SK-N-SH treated with all-trans-retinoic acid at 6 μM for 48 hours (cell line): ENCODE data around the gene PRMT1.

ENCODE experiments used
- ATAC-seq: fragments of 200-7000 bp; cut with Tn5 transposase; 3 replicates; pipeline ENCODE4 v1.9.1; 2020; ENCODE audit warnings: mild to moderate bottlenecking, moderate library complexity
- ARNTL ChIP-seq: fragments of 450-650 bp; formaldehyde crosslinking; IDR thresholded peaks from 2 replicates; pipeline ENCODE4 v1.5.0; 2020; ENCODE audit warnings: low read depth, mild to moderate bottlenecking, moderate library complexity, borderline replicate concordance
- BACH2 ChIP-seq: fragments of 250-450 bp; sonication (Bioruptor Pico); IDR thresholded peaks from 2 replicates; pipeline ENCODE4 v1.9.0; 2021; ENCODE audit warnings: mild to moderate bottlenecking, borderline replicate concordance
- CSDC2 ChIP-seq: fragments of 250-450 bp; sonication (Bioruptor Pico); IDR thresholded peaks from 2 replicates; pipeline ENCODE4 v1.5.0; 2020; ENCODE audit warnings: mild to moderate bottlenecking, moderate library complexity
- CSRNP3 ChIP-seq: fragments of 250-450 bp; sonication (Bioruptor Pico); IDR thresholded peaks from 2 replicates; pipeline ENCODE4 v1.5.1; 2021; ENCODE audit warnings: mild to moderate bottlenecking, moderate library complexity
- ESRRG ChIP-seq: fragments of 250-450 bp; sonication (Bioruptor Pico); IDR thresholded peaks from 2 replicates; pipeline ENCODE4 v1.6.1; 2021; ENCODE audit warnings: mild to moderate bottlenecking
- GLIS3 ChIP-seq: fragments of 250-450 bp; sonication (Bioruptor Pico); IDR thresholded peaks from 2 replicates; pipeline ENCODE4 v1.5.0; 2020; ENCODE audit warnings: mild to moderate bottlenecking, moderate library complexity
- ISL1 ChIP-seq: fragments of 250-450 bp; sonication (Bioruptor Pico); IDR thresholded peaks from 2 replicates; pipeline ENCODE4 v2.1.2; 2022; ENCODE audit warnings: mild to moderate bottlenecking, moderate library complexity
- OSR1 ChIP-seq: fragments of 250-450 bp; sonication (Bioruptor Pico); IDR thresholded peaks from 2 replicates; pipeline ENCODE4 v1.8.0; 2022; ENCODE audit warnings: moderate library complexity, mild to moderate bottlenecking, inconsistent platforms
- PATZ1 ChIP-seq: fragments of 250-450 bp; sonication (Bioruptor Pico); IDR thresholded peaks from 2 replicates; pipeline ENCODE4 v1.8.0; 2020; ENCODE audit warnings: mild to moderate bottlenecking, moderate library complexity, borderline replicate concordance
- PPARA ChIP-seq: fragments of 250-450 bp; sonication (Bioruptor Pico); IDR thresholded peaks from 2 replicates; pipeline ENCODE4 v1.5.0; 2020; ENCODE audit warnings: mild to moderate bottlenecking, borderline replicate concordance
- RARB ChIP-seq: fragments of 250-450 bp; sonication (Bioruptor Pico); IDR thresholded peaks from 2 replicates; pipeline ENCODE4 v1.8.0; 2021; ENCODE audit warnings: mild to moderate bottlenecking, moderate library complexity
- SNAI2 ChIP-seq: fragments of 250-450 bp; sonication (Bioruptor Pico); IDR thresholded peaks from 2 replicates; pipeline ENCODE4 v1.5.0; 2020; ENCODE audit warnings: mild to moderate bottlenecking, moderate library complexity
- TCF4 ChIP-seq: fragments of 250-450 bp; sonication (Bioruptor Pico); IDR thresholded peaks from 2 replicates; pipeline ENCODE4 v1.8.0; 2021; ENCODE audit warnings: mild to moderate bottlenecking, moderate library complexity, borderline replicate concordance
- TSHZ2 ChIP-seq: fragments of 250-450 bp; sonication (Bioruptor Pico); IDR thresholded peaks from 2 replicates; pipeline ENCODE4 v1.5.0; 2020; ENCODE audit warnings: mild to moderate bottlenecking, moderate library complexity
- ZFP3 ChIP-seq: fragments of 250-450 bp; sonication (Bioruptor Pico); IDR thresholded peaks from 2 replicates; pipeline ENCODE4 v1.5.0; 2020; ENCODE audit warnings: mild to moderate bottlenecking, moderate library complexity
- ZFP30 ChIP-seq: fragments of 450-650 bp; formaldehyde crosslinking; IDR thresholded peaks from 2 replicates; pipeline ENCODE4 v1.5.0; 2022; ENCODE audit warnings: mild to moderate bottlenecking, moderate library complexity
- ZNF565 ChIP-seq: fragments of 450-650 bp; formaldehyde crosslinking; conservative IDR thresholded peaks from 2 replicates; pipeline ENCODE4 v1.5.0; 2020; ENCODE audit warnings: low read depth, mild to moderate bottlenecking, moderate library complexity
- ZNF70 ChIP-seq: fragments of 450-650 bp; formaldehyde crosslinking; IDR thresholded peaks from 2 replicates; pipeline ENCODE4 v1.5.0; 2020; ENCODE audit warnings: mild to moderate bottlenecking, moderate library complexity
- ZNF8 ChIP-seq: fragments of 450-650 bp; formaldehyde crosslinking; IDR thresholded peaks from 2 replicates; pipeline ENCODE4 v1.5.0; 2020; ENCODE audit warnings: mild to moderate bottlenecking, moderate library complexity
- TF ChIP-seq, protein P1 (sequence below): fragments of 250-450 bp; sonication (Bioruptor Pico); IDR thresholded peaks from 2 replicates; pipeline ENCODE4 v1.8.0; 2021; ENCODE audit warnings: low read depth, mild to moderate bottlenecking, moderate library complexity, borderline replicate concordance
- TF ChIP-seq, protein P2 (sequence below): fragments of 250-450 bp; sonication (Bioruptor Pico); IDR thresholded peaks from 2 replicates; pipeline ENCODE4 v1.5.1; 2020; ENCODE audit warnings: low read depth, mild to moderate bottlenecking, moderate library complexity

Gene PRMT1

GRCh38 chr19:49656456-49657109 is 20.5 kb upstream of the PRMT1 start:
- ATAC-seq: no peak
- TF ChIP-seq SNAI2 (CRISPR knock-in tag) (no peak), ARNTL (no peak), CSRNP3 (CRISPR knock-in tag) (no peak), OSR1 (CRISPR knock-in tag) (no peak), ZNF70 (CRISPR knock-in tag) (no peak), ZNF565 (CRISPR knock-in tag) (no peak), ESRRG (CRISPR knock-in tag) (no peak), ZNF8 (CRISPR knock-in tag) (no peak), TCF4 (CRISPR knock-in tag) (no peak), PPARA (no peak), CSDC2 (CRISPR knock-in tag) (no peak), ZFP30 (CRISPR knock-in tag) (no peak), ZFP3 (no peak), ISL1 (CRISPR knock-in tag) (no peak), TSHZ2 (CRISPR knock-in tag) (no peak), GLIS3 (no peak)
- TF ChIP-seq, protein P1, sequence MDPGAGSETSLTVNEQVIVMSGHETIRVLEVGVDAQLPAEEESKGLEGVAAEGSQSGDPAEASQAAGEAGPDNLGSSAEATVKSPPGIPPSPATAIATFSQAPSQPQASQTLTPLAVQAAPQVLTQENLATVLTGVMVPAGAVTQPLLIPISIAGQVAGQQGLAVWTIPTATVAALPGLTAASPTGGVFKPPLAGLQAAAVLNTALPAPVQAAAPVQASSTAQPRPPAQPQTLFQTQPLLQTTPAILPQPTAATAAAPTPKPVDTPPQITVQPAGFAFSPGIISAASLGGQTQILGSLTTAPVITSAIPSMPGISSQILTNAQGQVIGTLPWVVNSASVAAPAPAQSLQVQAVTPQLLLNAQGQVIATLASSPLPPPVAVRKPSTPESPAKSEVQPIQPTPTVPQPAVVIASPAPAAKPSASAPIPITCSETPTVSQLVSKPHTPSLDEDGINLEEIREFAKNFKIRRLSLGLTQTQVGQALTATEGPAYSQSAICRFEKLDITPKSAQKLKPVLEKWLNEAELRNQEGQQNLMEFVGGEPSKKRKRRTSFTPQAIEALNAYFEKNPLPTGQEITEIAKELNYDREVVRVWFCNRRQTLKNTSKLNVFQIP (CRISPR knock-in tag): no peak
- TF ChIP-seq, protein P2, sequence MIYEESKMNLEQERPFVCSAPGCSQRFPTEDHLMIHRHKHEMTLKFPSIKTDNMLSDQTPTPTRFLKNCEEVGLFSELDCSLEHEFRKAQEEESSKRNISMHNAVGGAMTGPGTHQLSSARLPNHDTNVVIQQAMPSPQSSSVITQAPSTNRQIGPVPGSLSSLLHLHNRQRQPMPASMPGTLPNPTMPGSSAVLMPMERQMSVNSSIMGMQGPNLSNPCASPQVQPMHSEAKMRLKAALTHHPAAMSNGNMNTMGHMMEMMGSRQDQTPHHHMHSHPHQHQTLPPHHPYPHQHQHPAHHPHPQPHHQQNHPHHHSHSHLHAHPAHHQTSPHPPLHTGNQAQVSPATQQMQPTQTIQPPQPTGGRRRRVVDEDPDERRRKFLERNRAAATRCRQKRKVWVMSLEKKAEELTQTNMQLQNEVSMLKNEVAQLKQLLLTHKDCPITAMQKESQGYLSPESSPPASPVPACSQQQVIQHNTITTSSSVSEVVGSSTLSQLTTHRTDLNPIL: no peak

- ATAC-seq: no peak
- no peak for TF ChIP-seq TCF4 (CRISPR knock-in tag)
- no peak for TF ChIP-seq ZNF565 (CRISPR knock-in tag)
- no peak for TF ChIP-seq CSRNP3 (CRISPR knock-in tag)
- no peak for TF ChIP-seq CSDC2 (CRISPR knock-in tag)
- TF ChIP-seq GLIS3: no peak
- TF ChIP-seq RARB (CRISPR knock-in tag): no peak
- TF ChIP-seq BACH2 (CRISPR knock-in tag): no peak
- no peak for TF ChIP-seq PATZ1
- no peak for TF ChIP-seq TSHZ2 (CRISPR knock-in tag)
Measured at GRCh38 chr19:49657493-49658138, 19.5 kb upstream of the PRMT1 start.
